Sciatic nerve (tissue), 2 donors: ENCODE measurements around the gene ITPKB. TPM values are rescaled to one million over a fixed set of nuclear protein-coding genes. Genes with fewer than 3 reads are reported as not detected.
"Not testable (repeated sequence)": the region's sequence is repeated elsewhere in the genome, so short reads cannot be mapped to it uniquely, and the experiment has no call there.

ENCODE experiments used
- ATAC-seq: fragments of 200-7000 bp; cut with Tn5 transposase; one replicate; pipeline ENCODE4 v1.9.1; 2020; ENCODE audit warnings: mild to moderate bottlenecking, moderate library complexity
- DNase-seq: peaks from one replicate; pipeline ENCODE4 v3.0.0-alpha.2; 2020; ENCODE audit warnings: low spot score
- intact Hi-C: fragments of 100-400 bp; cut with DNase I; formaldehyde crosslinking; loops from one replicate; pipeline ENCODE4 v1.14.2; 2022
- total RNA-seq: library from RNA; stranded (reverse); fragmentation: NEBNext Ultra II Directional; extraction: Animal tissue kit (Norgen Biotek cat#: 25700); gene quantifications from one replicate; pipeline ENCODE4 v1.2.1, GENCODE V29; 2021
- donor health status: DM: no; HTN: no; CAD: no.
- donor health status: DM: no; HTN: no; CAD: no.

ITPKB gene
- total RNA-seq, 1 donor from 2014 or later = 81.2 TPM

DNA sequence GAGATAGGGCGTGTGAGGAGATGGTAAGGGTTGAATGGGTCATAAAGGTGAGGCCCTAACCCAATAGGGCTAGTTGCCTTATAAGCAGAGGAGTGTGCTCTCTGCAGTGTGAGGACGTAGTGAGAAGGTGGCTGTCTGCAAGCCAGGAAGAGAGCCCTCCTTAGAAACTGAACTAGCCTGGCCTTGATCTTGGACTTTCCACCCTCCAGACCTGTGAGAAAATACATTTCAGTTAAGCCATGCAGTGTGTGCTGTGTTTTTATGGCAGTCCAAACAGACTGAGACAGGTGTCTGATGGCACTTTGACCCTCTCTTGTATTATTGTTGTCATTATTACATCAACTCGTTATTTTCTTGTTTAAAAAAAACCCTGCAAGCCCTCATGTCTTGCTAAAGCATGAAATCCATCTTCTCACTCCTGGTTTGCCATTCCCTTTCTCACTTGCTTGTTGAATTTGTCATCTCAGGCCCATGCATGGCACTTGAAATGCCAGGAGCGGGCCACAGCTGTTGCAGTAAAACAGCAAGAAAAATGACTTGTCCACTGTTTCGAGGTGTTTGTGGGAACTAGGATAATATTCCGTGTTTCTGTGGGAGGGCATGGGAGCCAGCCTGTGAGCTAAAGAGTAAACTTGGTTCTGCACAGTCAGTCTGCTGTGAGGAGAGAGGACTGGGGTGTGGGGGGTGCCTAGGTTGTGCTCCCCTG, 111.9 kb downstream of the ITPKB start:
- intact Hi-C loops = no loop called here
- ATAC-seq = no peak
- no peak for DNase-seq

DNA sequence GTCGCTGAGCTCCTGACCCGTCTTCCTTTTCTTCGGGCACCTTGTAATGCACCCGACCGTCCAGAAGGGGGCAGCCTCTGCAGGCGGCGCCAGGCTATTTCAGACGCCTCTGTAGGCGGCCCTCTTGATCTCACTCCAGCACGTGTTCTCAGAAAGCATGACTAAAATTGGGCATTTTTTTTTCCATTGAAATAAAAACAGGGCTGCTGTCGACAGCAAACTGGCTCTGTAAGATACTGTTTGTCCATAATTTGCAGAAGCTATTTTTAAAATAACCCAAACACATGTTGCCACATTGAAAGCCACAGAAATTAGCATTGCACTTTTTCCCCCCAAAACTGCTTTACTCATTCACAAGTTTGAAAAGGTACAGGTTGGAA, 112.5 kb downstream of the ITPKB start:
- peak; percentile 91 for ATAC-seq
- DNase-seq = peak; percentile 89
- intact Hi-C loops = no loop called here

DNA sequence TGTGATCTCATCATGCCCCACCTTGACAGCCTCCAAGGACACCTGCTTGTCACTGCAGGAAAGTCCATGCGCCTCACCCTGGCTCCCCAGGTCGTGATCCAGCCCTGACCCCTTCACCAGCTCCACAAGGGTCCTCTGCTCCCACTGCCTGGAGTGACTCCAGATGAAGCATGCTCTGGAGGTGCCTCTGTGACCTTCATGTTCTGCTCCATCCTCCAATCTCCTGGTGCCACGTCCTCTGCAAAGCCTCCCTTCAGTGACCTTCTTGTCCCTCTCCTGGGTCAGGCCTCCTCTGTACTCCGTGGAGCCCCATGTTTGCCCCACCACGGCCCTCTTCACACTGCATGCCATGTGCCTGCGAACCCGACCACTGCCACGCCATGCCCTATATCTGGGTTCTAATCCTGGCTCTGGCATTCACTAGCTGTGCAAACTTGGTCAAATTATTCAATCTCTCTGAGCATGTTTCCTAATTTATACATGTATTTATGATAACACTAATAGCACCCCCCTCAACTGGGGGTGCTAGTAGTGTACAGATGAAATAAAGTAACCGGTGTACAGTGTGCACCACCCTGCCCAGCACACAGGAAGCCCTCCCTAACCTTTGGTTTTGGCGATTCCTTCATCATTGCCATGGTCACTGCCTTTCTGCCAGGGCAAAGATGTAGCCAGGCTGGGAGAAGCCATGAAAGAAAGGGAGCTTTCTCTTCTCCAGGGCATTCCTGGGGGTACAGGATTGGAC, 113.1 kb downstream of the ITPKB start:
- DNase-seq = peak; percentile 54
- ATAC-seq = peak; percentile 48
- intact Hi-C loops = no loop called here

DNA sequence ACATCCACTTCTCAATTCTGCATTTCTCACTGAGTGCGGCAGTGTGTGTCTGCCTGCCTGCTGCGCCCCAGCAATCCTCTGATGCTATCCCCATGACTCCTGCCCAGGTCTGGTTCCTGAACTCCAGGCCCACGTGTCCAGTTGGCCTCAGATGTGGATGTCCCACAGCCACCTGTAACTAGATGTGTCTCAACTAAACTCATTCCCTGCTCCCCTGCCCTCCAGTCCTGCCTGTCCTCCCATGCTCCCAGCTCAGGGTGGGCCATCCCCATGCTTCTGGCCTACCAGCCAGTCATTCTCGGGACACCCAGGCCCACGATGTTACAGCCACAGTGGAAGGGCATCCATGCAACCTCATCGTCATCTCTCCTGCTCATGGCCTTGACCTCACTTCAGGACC, 113.8 kb downstream of the ITPKB start:
- ATAC-seq (no peak), DNase-seq (peak; percentile 46)
- intact Hi-C loops = no loop called here

DNA sequence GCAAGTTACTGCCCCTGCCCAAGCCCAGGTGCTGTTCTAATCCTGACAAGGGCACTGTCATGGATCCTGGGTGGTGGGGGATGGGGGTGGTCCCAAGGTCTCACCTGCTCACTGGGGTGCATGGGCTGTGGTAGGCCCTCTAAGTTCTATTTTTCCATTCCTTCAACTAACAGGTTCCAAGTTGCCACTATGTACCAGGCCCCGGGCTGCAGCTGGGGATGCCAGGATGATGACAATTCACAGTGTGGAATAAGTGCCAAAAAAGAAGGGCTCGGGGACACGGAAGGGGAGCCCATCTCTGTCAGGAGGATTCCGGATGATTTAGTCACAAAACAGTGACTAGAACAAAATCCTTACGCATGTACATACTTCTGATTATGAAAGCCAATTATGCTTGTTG, 114.6 kb downstream of the ITPKB start:
- ATAC-seq (no peak), DNase-seq (no peak)
- intact Hi-C loops = no loop called here

DNA sequence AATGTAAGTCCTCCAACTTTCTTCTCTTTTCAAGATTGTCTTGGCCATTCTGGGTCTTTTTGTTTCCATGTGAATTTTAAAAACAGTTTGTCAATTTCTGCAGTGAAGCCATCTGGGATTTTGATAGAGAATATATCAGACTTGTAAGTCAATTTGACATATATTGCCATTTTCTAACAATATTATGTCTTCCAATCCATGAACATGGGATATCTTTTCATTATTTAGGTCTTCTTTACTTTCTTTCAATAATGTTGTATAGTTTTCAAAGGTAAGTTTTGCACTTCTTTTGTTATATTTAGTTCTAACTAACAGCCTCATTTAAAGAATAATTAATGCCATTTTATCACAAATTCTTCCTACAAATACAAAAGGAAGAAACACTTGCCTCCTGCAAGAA, 117.1 kb downstream of the ITPKB start:
- intact Hi-C loops = no loop called here
- no peak for DNase-seq
- ATAC-seq = no peak

DNA sequence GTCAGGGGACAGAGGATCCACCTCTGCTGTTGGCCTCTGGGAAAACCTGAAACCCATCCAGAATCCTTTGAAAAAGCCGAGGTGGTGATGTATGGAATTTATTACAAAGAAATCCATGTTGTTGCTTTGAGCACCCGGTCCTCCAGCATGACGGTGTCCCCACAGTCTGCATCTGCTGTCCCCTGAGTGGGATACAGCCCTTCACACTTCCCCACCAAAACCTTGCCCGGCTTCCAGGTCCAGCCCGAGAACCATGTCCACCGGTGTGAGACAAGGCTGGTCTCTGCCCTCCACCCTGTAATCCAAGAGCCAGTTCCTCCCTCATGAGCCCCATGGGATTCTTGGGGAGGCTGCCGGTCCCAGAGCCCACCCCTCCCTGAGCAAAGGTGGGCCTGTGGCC, 120.1 kb downstream of the ITPKB start:
- DNase-seq (no peak), ATAC-seq (no peak)
- intact Hi-C loops = no loop called here

DNA sequence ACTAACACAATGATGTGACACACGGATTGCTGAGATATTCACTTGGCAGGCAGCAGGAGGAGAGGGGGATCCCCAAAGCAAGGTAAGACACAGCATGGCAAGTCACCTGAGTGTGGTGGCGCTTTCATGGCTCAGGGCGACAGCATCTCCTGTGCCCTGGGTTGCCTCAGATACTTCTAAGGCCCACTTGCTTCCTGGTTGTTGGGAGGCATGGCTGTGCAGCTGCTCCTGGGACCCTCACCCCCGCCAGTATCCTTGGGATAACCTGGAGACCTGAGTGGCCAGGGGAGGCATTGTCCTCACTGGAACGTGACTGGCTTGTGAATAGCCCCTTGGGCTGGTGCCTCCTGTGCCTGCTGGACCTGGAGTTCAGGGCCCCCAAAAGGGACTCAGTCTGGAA, 120.7 kb downstream of the ITPKB start:
- intact Hi-C loops = no loop called here
- no peak for ATAC-seq
- DNase-seq = no peak

DNA sequence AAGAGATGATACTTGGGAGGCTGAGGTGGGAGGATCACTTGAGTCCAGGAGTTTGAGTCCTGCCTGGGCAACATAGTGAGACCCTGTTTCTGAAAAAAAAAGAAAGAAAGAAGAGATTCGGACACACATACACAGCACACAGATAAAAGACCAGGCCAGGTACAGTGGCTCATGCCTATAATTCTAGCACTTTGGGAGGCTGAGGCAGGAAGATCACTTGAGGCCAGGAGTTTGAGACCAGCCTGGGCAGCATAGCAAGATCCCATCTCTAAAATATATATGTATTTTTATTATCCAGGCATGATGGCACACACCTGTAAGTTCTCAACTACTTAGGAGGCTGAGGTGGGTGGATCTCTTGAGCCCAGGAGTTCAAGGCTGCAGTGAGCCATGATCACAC, 121.4 kb downstream of the ITPKB start:
- intact Hi-C loops, DNase-seq, ATAC-seq: not testable (repeated sequence)

DNA sequence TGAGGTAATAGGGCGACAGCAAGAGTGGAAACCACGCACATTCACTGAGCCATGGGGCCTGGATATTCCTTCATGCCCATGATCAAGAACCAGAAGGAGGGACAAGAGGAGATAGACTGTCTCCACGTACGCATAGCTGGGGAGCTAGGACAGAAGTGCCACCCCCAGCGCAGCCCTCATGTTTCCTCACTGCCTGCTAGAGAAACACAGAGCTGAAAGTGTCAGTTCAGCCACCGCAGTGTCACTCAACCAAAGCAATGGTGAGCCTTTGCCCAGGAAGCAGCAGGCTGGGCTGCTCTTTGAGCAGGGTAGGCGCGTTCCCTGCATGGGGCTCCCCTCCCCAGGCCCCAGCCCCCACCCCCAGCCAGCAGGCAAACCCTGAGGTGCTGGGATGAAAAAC, 122.0 kb downstream of the ITPKB start:
- DNase-seq (no peak), ATAC-seq (no peak)
- intact Hi-C loops = no loop called here

DNA sequence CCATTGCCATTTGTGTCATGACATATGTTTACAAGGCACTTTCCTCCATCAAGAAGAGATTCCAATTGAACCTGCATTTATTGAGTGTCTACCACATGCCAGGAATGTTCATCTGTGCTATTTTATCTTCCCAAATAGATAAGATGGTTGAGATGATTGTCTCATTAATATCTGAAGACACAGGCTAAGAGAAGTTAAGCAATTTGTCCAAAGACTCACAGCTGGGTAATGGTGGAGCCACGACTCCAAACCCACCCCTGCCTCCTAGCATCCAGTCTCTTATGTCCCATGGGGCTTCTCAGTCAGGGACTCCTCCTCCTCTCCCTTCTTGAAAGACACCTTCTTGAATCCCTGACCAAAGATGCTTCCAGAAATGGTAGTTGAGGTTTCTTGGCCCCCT, 122.4 kb downstream of the ITPKB start:
- no peak for ATAC-seq

DNA sequence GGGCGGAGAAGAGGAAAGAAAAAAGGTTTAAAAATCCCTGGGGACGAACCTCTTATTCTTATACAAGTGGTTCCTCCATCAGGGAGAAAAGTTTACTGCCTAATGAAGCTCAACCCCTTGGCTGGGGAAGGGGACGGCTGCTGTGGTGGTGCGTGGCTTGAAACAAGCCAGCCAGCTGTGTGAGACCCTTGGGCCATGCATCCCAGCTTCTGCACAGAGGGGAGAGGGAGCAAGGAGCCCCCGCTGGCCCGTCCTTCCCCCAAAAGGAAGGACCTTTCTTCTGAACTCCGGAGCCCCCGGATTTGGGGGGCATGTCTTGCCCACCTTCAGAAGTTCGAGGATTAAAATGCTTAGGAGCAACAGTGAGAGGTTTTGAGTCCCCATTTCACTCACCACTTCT, 123.2 kb downstream of the ITPKB start:
- DNase-seq (peak; percentile 41), ATAC-seq (no peak)
- intact Hi-C loops = no loop called here

More for the DNA sequence above, 122.4 kb downstream of the ITPKB start:
- DNase-seq = no peak
- intact Hi-C loops = no loop called here

DNA sequence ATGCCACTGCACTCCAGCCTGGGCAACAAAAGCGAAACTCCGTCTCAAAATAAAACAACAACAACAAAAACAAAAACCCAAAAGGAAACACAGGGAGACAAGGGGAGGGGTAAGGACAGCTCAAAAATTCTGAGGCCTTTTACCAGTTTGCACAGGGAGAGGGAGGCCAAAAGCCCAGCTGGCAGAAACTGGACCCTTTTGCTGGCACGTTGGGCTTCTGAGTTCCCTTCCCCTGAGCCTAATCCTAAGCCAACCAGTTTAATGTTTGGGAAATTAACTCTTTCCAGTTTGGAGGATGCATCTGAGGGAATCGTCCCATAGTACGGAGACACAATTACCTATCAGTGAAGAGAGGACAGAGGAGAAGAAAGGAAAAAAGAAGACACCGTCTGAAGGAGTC, 127.1 kb downstream of the ITPKB start:
- DNase-seq = peak; percentile 21
- intact Hi-C loops, ATAC-seq: not testable (repeated sequence)

DNA sequence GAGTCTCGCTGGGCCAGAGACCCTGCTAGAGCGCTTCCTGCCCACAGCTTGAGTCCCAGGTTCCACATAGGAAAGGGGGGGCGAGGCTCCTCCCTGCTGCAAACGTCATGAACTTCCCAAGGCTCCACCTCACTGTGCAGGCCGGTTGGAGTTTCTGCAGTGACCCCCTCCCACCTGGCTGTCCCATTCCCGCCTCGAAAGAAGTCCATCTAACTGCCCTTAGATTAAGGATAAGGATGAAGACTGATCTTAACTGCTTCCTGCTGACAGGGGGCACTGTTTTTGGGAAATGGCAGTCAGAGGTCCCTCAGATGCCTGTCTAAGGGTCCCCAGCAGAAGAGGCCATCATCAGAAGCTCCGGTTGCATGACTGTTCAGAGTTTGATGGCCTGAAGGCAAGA, 127.8 kb downstream of the ITPKB start:
- intact Hi-C loops = no loop called here
- ATAC-seq (no peak), DNase-seq (peak; percentile 33)

DNA sequence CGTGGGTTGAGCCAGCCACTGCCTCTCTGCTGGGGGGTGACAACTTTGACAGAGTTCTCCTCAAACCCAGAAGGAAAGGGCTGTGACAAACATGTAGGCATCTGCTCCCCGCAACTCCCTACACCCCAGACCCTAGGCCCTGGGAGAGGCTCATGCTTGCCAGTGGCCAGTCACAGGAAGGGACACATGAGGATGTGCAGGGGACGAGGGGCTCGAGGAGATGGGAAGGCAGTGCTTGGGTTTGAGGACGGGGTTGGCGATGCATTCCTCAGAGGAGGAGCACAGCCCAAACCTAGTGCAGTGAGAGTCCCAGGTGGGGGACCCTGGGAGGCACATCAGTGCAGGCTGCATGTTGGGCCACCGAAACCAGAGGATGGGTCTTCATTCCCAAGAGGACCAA, 128.4 kb downstream of the ITPKB start:
- DNase-seq = peak; percentile 19
- intact Hi-C loops = no loop called here

DNA sequence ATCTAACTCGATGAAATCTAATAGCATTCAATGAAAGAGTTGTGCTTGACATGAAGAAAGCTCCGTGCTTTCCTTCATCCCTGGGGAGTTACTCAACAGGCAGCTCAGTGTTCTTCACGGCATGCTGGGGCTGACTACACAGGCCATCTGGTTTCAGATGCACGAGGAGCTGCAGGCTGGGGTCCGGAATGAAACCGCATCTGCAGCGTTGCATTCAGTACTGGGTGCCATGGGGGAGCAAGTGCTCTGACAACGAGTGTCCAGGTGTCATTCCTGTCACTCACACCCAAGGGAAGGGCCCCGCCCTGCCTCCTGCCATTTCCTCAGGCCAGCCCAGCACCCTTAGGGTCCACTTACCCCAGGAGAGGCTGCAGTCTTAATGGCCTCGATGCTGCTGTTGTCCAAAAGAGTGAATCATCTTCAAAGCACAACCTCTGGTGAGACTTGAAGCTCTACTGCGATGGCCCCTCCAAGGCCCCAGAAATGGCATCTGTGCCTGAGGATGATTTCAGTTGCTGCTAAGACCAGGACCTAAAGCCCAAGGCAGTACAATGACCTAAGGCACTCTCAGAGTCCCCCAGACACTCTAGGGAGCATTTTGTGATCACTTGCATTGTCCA, 129.1 kb downstream of the ITPKB start:
- ATAC-seq = peak; percentile 91
- peak; percentile 65 for DNase-seq
- intact Hi-C loops = no loop called here

More for the DNA sequence above, 128.4 kb downstream of the ITPKB start:
- no peak for ATAC-seq

DNA sequence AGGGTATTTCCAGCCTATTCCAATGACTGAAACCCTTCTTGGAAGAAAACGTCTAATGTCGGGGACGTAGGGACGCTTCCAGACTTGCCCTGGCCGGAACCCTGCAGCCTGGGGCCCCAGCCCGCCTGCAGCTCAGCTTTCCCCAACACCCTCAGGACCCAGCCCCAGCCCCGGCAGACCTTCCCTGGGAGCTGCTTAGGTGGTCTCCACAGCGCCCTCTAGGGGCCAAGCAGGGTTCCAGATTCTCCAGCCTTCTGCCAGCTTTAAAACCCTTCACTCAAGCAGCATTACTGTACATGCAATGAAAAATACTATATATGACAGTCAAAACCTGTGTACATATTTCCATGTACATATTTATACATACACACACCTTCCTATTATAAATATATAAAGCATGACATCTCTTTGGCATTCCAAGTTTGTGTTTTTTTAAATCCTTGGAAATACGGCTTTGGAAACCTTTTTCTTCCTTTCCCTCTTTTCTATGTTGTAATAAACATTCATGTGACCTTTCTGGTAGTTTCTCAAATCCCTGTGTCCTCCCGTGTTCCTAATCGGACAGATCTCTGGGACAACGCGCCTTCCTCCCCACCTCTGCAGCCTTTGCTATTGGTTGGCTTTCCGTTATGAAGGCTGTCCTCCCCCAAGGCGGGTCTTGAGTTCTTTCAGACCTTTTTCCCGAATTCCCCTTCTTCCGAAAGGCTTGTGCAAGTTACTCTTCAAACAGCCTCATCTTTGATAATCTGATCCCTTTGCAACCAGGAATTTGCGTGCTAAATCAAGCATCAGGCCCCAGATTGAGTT, 130.2 kb downstream of the ITPKB start:
- ATAC-seq = peak; percentile 40
- intact Hi-C loops = no loop called here
- peak; percentile 77 for DNase-seq

DNA sequence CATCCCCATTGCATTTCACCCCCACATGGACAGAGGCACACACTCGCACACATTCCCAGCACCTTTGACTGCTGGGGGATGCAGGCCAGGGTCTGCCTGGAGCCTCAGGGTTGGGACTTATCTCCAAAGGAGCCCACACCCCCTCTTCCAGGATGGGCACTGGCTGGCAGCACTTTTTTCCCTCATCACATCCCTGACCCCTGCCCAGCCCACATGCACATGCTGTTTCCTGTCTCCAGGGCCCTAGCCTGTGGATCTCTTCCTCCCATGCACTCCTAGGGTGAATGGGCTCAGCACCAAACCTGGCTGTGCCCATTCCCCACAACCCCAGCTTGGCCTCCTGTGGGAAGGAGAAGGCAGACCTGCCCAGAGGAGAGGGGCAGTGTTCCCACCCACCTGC, 131.3 kb downstream of the ITPKB start:
- DNase-seq = no peak
- no peak for ATAC-seq

DNA sequence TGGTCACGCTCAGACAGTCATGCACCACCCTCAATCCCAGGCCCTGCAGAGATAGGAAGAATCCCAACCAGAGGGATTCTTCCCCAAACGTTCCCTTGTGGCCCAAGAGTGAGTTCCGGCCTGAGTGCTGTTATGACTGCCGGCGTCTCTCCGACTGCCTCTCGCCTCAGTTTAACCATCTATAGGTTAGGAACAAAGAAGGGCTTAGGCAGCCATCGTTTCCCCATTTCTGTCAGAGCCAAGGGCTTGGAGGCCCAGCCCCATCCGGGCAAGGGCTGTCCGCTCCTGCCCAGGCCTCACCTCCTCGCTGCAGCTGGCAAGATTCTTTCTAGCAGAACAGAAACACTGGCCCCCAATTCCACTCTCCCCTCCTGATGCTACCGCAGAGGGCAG, 131.8 kb downstream of the ITPKB start:
- intact Hi-C loops = no loop called here
- ATAC-seq (no peak), DNase-seq (peak; percentile 49)

More for the DNA sequence above, 131.3 kb downstream of the ITPKB start:
- intact Hi-C loops = no loop called here
